Prostate gland (tissue), 2 donors: ENCODE results near the gene AGBL4.
"Not testable (repeated sequence)": the region's sequence is repeated elsewhere in the genome, so short reads cannot be mapped to it uniquely, and the experiment has no call there.

Experiments used
- CTCF ChIP-seq, 4 experiments: fragments of 200-600 bp in 2 of 4; fragments of 450-650 bp in 2 of 4; sonication (generic) in 2 of 4; IDR thresholded peaks; 1 replicate in 3 of 4; 2 replicates in 1 of 4; pipeline ENCODE4 v1.5.1; 2016 to 2019; ENCODE audit warnings: antibody characterized with exemption in 4 of 4, mild to moderate bottlenecking in 2 of 4, moderate library complexity in 2 of 4
- POLR2A ChIP-seq: fragments of 450-650 bp; IDR thresholded peaks from one replicate; pipeline ENCODE4 v1.6.1; 2016; ENCODE audit warnings: antibody characterized with exemption, mild to moderate bottlenecking

GRCh38 chr1:49738118-49738517 is 285.6 kb downstream of the AGBL4 start:
- TF ChIP-seq CTCF (IDR thresholded peaks at IDR 0.05); POLR2A: not testable (repeated sequence)
